H9 (cell line): ENCODE results near the gene PPP3CA. TPM values are rescaled to one million over a fixed set of nuclear protein-coding genes. Genes with fewer than 3 reads are reported as not detected.

Experiments
- DNase-seq: peaks from one replicate; pipeline ENCODE4 v3.0.0-alpha.2; 2017
- H2AFZ ChIP-seq: one replicate; pipeline ENCODE4 v1.6.1; 2013; ENCODE audit warnings: mild to moderate bottlenecking, low read length, control low read depth, moderate library complexity
- H2AK5ac ChIP-seq: 2 replicates; pipeline ENCODE4 v1.6.1; 2013; ENCODE audit warnings: low read length, control low read depth, mixed read lengths; ENCODE audit not compliant: insufficient read length
- H2BK120ac ChIP-seq: one replicate; pipeline ENCODE4 v1.6.1; 2013; ENCODE audit warnings: low read depth, mild to moderate bottlenecking, low read length, control low read depth, inconsistent platforms; ENCODE audit not compliant: poor library complexity, severe bottlenecking
- H2BK12ac ChIP-seq: 2 replicates; pipeline ENCODE4 v1.6.1; 2013; ENCODE audit warnings: low read length, control low read depth, mixed read lengths, low read depth; ENCODE audit not compliant: insufficient read length
- H2BK15ac ChIP-seq: 2 replicates; pipeline ENCODE4 v1.6.1; 2013; ENCODE audit warnings: low read depth, low read length, control low read depth
- H2BK20ac ChIP-seq: one replicate; pipeline ENCODE4 v1.6.1; 2013; ENCODE audit warnings: low read depth, mild to moderate bottlenecking, low read length, control low read depth, inconsistent platforms; ENCODE audit not compliant: poor library complexity, severe bottlenecking
- H2BK5ac ChIP-seq: 2 replicates; pipeline ENCODE4 v1.6.1; 2013; ENCODE audit warnings: low read length, control low read depth, mixed read lengths; ENCODE audit not compliant: insufficient read length
- H3K14ac ChIP-seq: 2 replicates; pipeline ENCODE4 v1.6.1; 2013; ENCODE audit warnings: low read length, control low read depth; ENCODE audit not compliant: insufficient read depth
- H3K18ac ChIP-seq: 2 replicates; pipeline ENCODE4 v1.6.1; 2013; ENCODE audit warnings: low read depth, mild to moderate bottlenecking, mixed read lengths, low read length, control low read depth; ENCODE audit not compliant: insufficient read length
- H3K23ac ChIP-seq: 2 replicates; pipeline ENCODE4 v1.6.1; 2013; ENCODE audit warnings: low read length, control low read depth, mixed read lengths, low read depth; ENCODE audit not compliant: insufficient read length
- H3K23me2 ChIP-seq: 2 replicates; pipeline ENCODE4 v1.6.1; 2013; ENCODE audit warnings: low read depth, mild to moderate bottlenecking, mixed read lengths, low read length, control low read depth; ENCODE audit not compliant: insufficient read length, poor library complexity, severe bottlenecking
- H3K27ac ChIP-seq: 2 replicates; pipeline ENCODE4 v1.5.1; 2013; ENCODE audit warnings: low read length, control low read depth, mixed read lengths, low read depth; ENCODE audit not compliant: insufficient read length
- H3K27me3 ChIP-seq: 2 replicates; pipeline ENCODE4 v1.6.1; 2013; ENCODE audit warnings: low read length, control low read depth, inconsistent platforms; ENCODE audit not compliant: insufficient read depth
- H3K4ac ChIP-seq: 2 replicates; pipeline ENCODE4 v1.6.1; 2013; ENCODE audit warnings: low read depth, mild to moderate bottlenecking, control low read depth, inconsistent platforms, low read length, moderate library complexity
- H3K4me1 ChIP-seq: 2 replicates; pipeline ENCODE4 v1.6.1; 2013; ENCODE audit warnings: low read length, control low read depth, inconsistent platforms; ENCODE audit not compliant: insufficient read depth
- H3K4me2 ChIP-seq: 2 replicates; pipeline ENCODE4 v1.6.1; 2013; ENCODE audit warnings: low read length, control low read depth, mixed read lengths; ENCODE audit not compliant: insufficient read length, insufficient read depth
- H3K56ac ChIP-seq: 2 replicates; pipeline ENCODE4 v1.6.1; 2013; ENCODE audit warnings: low read depth, mild to moderate bottlenecking, mixed read lengths, low read length, control low read depth; ENCODE audit not compliant: insufficient read length
- H3K79me1 ChIP-seq: 2 replicates; pipeline ENCODE4 v1.6.1; 2013; ENCODE audit warnings: low read depth, mild to moderate bottlenecking, moderate library complexity, low read length, control low read depth, inconsistent platforms; ENCODE audit not compliant: insufficient read depth, poor library complexity, severe bottlenecking
- H3K79me2 ChIP-seq: 2 replicates; pipeline ENCODE4 v1.6.1; 2013; ENCODE audit warnings: low read length, control low read depth, inconsistent platforms; ENCODE audit not compliant: insufficient read depth
- H3K9ac ChIP-seq: 2 replicates; pipeline ENCODE4 v1.6.1; 2013; ENCODE audit warnings: low read length, control low read depth, mixed read lengths; ENCODE audit not compliant: insufficient read length; ENCODE audit errors: extremely low read depth
- H3K9me3 ChIP-seq: one replicate; pipeline ENCODE4 v1.6.1; 2013; ENCODE audit warnings: low read depth, low read length, inconsistent platforms; ENCODE audit not compliant: control insufficient read depth
- H3T11ph ChIP-seq: one replicate; pipeline ENCODE4 v1.6.1; 2013; ENCODE audit warnings: mild to moderate bottlenecking, low read length, control low read depth, inconsistent platforms
- H4K20me1 ChIP-seq: one replicate; pipeline ENCODE4 v1.6.1; 2013; ENCODE audit not compliant: control insufficient read depth, insufficient read length, insufficient read depth
- H4K5ac ChIP-seq: 2 replicates; pipeline ENCODE4 v1.6.1; 2013; ENCODE audit warnings: low read depth, mild to moderate bottlenecking, mixed read lengths, low read length, control low read depth; ENCODE audit not compliant: insufficient read length
- H4K8ac ChIP-seq: replicated peaks from 2 replicates; pipeline ENCODE4 v1.6.1; 2013; ENCODE audit warnings: low read length, control low read depth, mixed read lengths, low read depth; ENCODE audit not compliant: insufficient read length
- H4K91ac ChIP-seq: 2 replicates; pipeline ENCODE4 v1.6.1; 2013; ENCODE audit warnings: low read depth, mild to moderate bottlenecking, moderate library complexity, mixed read lengths, low read length, control low read depth; ENCODE audit not compliant: insufficient read length
- H3K27ac Mint-ChIP-seq, 3 experiments: 2 replicates in 2 of 3; 3 replicates in 1 of 3; pipeline ENCODE4 v1.8.0; 2020 to 2021; ENCODE audit warnings: mixed read lengths in 3 of 3, mild to moderate bottlenecking in 1 of 3, moderate library complexity in 1 of 3
- H3K27me3 Mint-ChIP-seq: 2 replicates; pipeline ENCODE4 v1.8.0; 2021; ENCODE audit warnings: low read depth, mild to moderate bottlenecking, moderate library complexity, mixed read lengths
- H3K36me3 Mint-ChIP-seq, 3 experiments: 2 replicates in 2 of 3; 3 replicates in 1 of 3; pipeline ENCODE4 v1.8.0; 2020 to 2021; ENCODE audit warnings: low read depth in 3 of 3, mixed read lengths in 3 of 3; ENCODE audit not compliant: insufficient read depth in 1 of 3
- H3K4me1 Mint-ChIP-seq, 2 experiments: 2 replicates each; pipeline ENCODE4 v1.8.0; 2020; ENCODE audit warnings: mixed read lengths in 2 of 2
- H3K4me3 Mint-ChIP-seq, 2 experiments: 2 replicates in 1 of 2; 3 replicates in 1 of 2; pipeline ENCODE4 v1.8.0; 2020 to 2021; ENCODE audit warnings: mild to moderate bottlenecking in 2 of 2, mixed read lengths in 2 of 2, moderate library complexity in 1 of 2
- H3K9me3 Mint-ChIP-seq, 2 experiments: 2 replicates in 1 of 2; 3 replicates in 1 of 2; pipeline ENCODE4 v1.8.0; 2020; ENCODE audit warnings: mild to moderate bottlenecking in 2 of 2, mixed read lengths in 2 of 2, moderate library complexity in 1 of 2
- CTCF ChIP-seq: fragments of 200-600 bp; sonication (generic); conservative IDR thresholded peaks from 3 replicates; pipeline ENCODE4 v1.8.0; 2021; ENCODE audit warnings: antibody characterized with exemption, mild to moderate bottlenecking
- whole genome bisulfite sequencing: extraction: QIAGEN DNeasy Blood & Tissue Kit; methylation state at CpG from one replicate; pipeline ENCODE4 v1.1.7; 2013; ENCODE audit warnings: missing lambda C conversion rate, low lambda C conversion rate, mixed read lengths; ENCODE audit not compliant: insufficient read length; ENCODE audit errors: extremely low coverage; 5-methylcytosine and 5-hydroxymethylcytosine counted together
- total RNA-seq: library from RNA; stranded (reverse); gene quantifications from 2 replicates; pipeline ENCODE4 v1.2.1, GENCODE V29; 2021

PPP3CA gene
- total RNA-seq, 1 experiment from 2014 or later: 16.8 TPM

- Mint-ChIP-seq H3K27me3 (no peaks in the 10 kb centered on the region), H3K4me3 (peak overlapping the region in 1 of 2 experiments; percentile 33; a peak in 2 of 5 replicates), H3K4me1 (peaks cover 40 to 65% of the 10 kb centered on the region in 2 experiments), H3K36me3 (no peaks in the 10 kb centered on the region; a peak in 1 of 7 replicates), H3K27ac (peak overlapping the region; percentile 41 to 82 (median 69); a peak in 5 of 7 replicates), H3K9me3 (no peaks in the 10 kb centered on the region)
- Histone ChIP-seq H3K4ac (no peak overlapping the region), H2BK5ac (no peak overlapping the region), H4K5ac (no peak overlapping the region), H2BK12ac (no peak overlapping the region), H3K27ac (no peak overlapping the region), H2AFZ (no peak overlapping the region), H3K79me2 (peaks cover 3% of the 10 kb centered on the region; the same call in 1 of the 2 replicates), H3K9me3 (no peaks in the 10 kb centered on the region), H3K79me1 (no peaks in the 10 kb centered on the region), H3K23ac (no peak overlapping the region), H3K23me2 (no peaks in the 10 kb centered on the region), H4K91ac (no peak overlapping the region), H3K4me2 (no peak overlapping the region), H3T11ph (no peak overlapping the region), H3K14ac (no peak overlapping the region), H2BK20ac (no peak overlapping the region), H3K56ac (no peak overlapping the region), H2BK15ac (no peak overlapping the region), H3K9ac (no peak overlapping the region), H3K27me3 (no peaks in the 10 kb centered on the region), H2AK5ac (no peak overlapping the region), H4K8ac (no peak overlapping the region), H2BK120ac (no peak overlapping the region), H4K20me1 (no peaks in the 10 kb centered on the region), H3K4me1 (peaks cover 19% of the 10 kb centered on the region), H3K18ac (no peak overlapping the region)
- TF ChIP-seq CTCF: no peak
- WGBS: no CpG with 5 or more reads among the region's 2 CpGs
- no peak for DNase-seq
Measured at GRCh38 chr4:101287324-101287723, 60.0 kb downstream of the PPP3CA start.
